Measurements from ENCODE around the gene STMN3. TPM values are rescaled to one million over a fixed set of nuclear protein-coding genes. Genes with fewer than 3 reads are reported as not detected.

STMN3 gene
- total and polyA plus RNA-seq, 10 of the 15 experiments (the other 5 are each of a cell fraction or from before 2014, with no cell fraction given) = 0.09 to 3.6 (median 1.4) TPM; not detected in 1

DNA sequence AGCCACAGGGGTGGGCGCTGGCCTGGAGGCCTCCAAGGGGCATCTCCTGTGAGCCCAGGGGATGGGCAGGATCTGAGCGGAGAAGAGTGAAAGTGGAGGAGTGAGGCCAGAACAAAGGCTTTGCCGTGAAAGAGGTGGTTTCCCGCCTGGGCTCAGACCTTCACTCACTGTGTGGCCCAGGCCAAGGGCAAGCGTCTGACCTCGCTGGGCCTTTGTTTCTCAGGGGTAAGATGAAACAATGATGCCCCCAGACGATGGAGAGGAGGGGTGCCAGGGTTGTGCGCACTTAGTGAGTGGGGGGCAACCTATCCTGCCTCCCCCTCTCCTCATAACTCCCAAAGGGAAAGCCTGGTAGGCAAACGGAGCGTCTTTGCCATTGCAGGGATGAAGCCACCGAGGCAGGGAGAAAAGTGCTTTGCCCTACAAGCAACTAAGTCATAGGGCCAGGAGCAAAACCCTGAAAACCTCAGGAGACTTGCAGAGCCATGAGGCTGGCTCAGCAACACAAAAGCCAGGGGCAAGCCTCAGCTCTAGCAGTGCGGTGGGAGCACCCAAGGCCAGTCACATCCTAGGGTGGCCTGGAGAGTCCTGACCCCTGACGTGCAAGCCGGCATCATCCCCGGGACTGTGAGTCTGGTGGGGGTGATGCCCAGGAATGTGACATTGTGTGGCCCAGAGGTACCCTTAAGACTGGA, 897 bp upstream of the STMN3 start:
- Histone ChIP-seq H3K4me3 (no peak overlapping the region), H4K20me1 (ENCODE audit: control insufficient read depth, insufficient read depth) (no peaks in the 10 kb centered on the region), H3K9me3 (replicated peaks; ENCODE audit: control insufficient read depth, insufficient read depth, low read length) (no peaks in the 10 kb centered on the region), H3K4me1 (ENCODE audit: control insufficient read depth, insufficient read depth, low read length) (peaks cover under 1% of the 10 kb centered on the region), H3K79me2 (ENCODE audit: control insufficient read depth, insufficient read depth, low read length) (peaks cover 6% of the 10 kb centered on the region), H3K27me3 (replicated peaks in 1 of 2; ENCODE audit: control insufficient read depth in 2 of 2, insufficient read depth in 2 of 2, low read length in 1 of 2) (peaks cover 4 to 7% of the 10 kb centered on the region in 2 experiments; a peak in 3 of 4 replicates), H3K36me3 (ENCODE audit: control insufficient read depth in 2 of 2, insufficient read depth in 2 of 2, low read length in 1 of 2) (no peaks in the 10 kb centered on the region), H2AFZ (ENCODE audit: control insufficient read depth, low read depth, low read length) (no peak overlapping the region), H3K4me2 (ENCODE audit: control insufficient read depth, insufficient read depth) (no peak overlapping the region), H3K9ac (ENCODE audit: control insufficient read depth, insufficient read depth, low read length) (no peak overlapping the region), H3K27ac (ENCODE audit: control insufficient read depth, insufficient read depth) (no peak overlapping the region)
- CTCF ChIA-PET = interaction anchor here (0.6 kb wide), 1 partner anchor 29 kb away, joined by 3 read pairs; no protein-coding TSS in a partner anchor
- TF ChIP-seq HCFC1 (IDR thresholded peaks at IDR 0.05; ENCODE audit: low read length) = no peak
- no peak for TF ChIP-seq RAD51 (IDR thresholded peaks at IDR 0.05)
- TF ChIP-seq CHD1 (IDR thresholded peaks at IDR 0.05; ENCODE audit: low read depth, low read length) = no peak
- TF ChIP-seq, protein P1, sequence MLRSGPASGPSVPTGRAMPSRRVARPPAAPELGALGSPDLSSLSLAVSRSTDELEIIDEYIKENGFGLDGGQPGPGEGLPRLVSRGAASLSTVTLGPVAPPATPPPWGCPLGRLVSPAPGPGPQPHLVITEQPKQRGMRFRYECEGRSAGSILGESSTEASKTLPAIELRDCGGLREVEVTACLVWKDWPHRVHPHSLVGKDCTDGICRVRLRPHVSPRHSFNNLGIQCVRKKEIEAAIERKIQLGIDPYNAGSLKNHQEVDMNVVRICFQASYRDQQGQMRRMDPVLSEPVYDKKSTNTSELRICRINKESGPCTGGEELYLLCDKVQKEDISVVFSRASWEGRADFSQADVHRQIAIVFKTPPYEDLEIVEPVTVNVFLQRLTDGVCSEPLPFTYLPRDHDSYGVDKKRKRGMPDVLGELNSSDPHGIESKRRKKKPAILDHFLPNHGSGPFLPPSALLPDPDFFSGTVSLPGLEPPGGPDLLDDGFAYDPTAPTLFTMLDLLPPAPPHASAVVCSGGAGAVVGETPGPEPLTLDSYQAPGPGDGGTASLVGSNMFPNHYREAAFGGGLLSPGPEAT (IDR thresholded peaks at IDR 0.05; ENCODE audit: low read depth) = no peak
- RAD21 ChIA-PET (ENCODE audit: unreplicated experiment) = no interaction called here
- 59% methylated on average over 15 of the region's 15 CpGs for WGBS (ENCODE audit: insufficient coverage, insufficient replicate concordance, low lambda C conversion rate, missing lambda C conversion rate)
- no peak for ATAC-seq
- no peak for FAIRE-seq
- no TSS peak for BruUV-seq (replicated peaks)
- intact Hi-C loops (cut with micrococcal nuclease; ENCODE audit: unreplicated experiment) = no loop called here
- no peak for DNase-seq (ENCODE audit: low read depth, low spot score)
- in situ Hi-C loops (cut with MboI) = no loop called here
- POLR2A ChIA-PET = no interaction called here
- SMC1A ChIA-PET (ENCODE audit: uncharacterized antibody, unreplicated experiment) = no interaction called here
